Stimulated activated CD8-positive, alpha-beta memory T cell treated with anti-CD3 and anti-CD28 coated beads, Interleukin-15, amount 100 ng/mL, for 48 hours (primary cell): Measurements from ENCODE around the gene DEFB116.
"Not testable (repeated sequence)": the region's sequence is repeated elsewhere in the genome, so short reads cannot be mapped to it uniquely, and the experiment has no call there.

ENCODE experiments used
- DNase-seq, 2 donors: peaks; one replicate each; pipeline ENCODE4 v3.0.0-alpha.2; 2020; ENCODE audit warnings: low read depth in 2 of 2

DEFB116 gene, protein sequence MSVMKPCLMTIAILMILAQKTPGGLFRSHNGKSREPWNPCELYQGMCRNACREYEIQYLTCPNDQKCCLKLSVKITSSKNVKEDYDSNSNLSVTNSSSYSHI

DNA sequence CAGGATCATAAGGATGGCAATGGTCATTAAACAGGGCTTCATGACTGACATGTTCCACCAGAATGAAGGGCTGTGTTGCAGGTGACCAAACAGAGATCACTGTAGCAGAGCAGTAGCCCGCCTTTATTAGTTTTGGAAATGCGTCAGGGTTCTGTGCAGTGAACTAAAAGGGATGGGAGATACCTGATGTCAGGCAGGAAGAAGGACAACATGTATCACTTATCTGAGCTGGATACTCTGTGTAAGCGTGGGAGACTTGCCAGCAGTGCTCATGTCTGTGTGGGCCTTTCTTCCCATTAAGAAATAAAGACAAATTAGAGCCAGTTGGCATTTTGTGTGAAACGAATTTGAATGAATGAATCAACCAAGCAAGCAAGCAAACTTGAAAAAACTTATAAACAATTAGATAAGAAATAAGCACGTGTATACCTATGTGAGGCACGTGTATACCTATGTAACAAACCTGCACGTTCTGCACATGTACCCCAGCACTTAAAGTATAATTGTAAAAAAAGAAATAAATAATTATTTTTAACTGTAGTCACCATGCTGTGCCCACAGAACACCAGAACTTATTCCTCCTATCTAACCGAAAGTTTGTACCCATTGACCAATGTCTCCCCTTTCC is at the start of gene DEFB116:
DEFB116 (minus strand) TSS at position 51 of the 628 bp plus-strand sequence; CDS start at position 51, 0 bp downstream.
- no peak for DNase-seq

DNA sequence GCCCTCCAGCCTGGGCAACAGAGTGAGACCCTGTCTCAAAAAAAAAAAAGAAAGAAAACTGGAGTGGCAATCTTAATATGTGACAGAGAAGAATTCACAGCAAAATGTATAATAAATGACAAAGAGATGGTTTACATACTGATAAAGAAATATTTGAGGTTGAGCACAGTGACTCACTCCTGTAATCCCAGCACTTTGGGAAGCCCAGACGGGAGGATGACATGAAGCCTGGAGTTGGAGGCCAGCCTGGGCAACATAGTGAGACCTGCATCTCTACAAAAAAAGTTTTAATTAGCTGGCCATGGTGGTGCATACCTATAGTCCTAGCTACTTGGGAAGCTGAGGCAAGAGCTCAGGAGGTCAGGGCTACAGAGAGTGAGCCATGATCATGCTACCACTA is 47.6 kb upstream of the DEFB116 start:
- no peak for DNase-seq

DNA sequence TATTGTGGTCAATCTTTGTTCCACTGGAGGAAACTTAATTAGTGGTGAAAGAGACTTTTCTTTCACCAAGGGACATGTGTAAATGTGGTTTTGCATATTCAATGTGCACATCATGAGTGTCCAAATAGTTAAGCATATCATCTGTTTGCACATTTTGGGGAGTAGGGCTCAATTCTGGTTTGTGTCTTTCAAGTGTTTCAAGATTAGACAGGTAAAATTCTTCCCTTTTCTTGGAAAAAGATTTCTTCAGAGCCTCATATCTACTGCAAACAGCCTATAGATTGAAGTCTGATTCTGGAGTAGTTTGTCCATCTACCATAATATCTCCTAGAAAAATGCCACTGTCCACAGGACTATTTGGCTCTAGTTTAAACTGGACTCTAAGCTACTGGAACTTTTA is 33.1 kb upstream of the DEFB116 start:
- no peak for DNase-seq

DNA sequence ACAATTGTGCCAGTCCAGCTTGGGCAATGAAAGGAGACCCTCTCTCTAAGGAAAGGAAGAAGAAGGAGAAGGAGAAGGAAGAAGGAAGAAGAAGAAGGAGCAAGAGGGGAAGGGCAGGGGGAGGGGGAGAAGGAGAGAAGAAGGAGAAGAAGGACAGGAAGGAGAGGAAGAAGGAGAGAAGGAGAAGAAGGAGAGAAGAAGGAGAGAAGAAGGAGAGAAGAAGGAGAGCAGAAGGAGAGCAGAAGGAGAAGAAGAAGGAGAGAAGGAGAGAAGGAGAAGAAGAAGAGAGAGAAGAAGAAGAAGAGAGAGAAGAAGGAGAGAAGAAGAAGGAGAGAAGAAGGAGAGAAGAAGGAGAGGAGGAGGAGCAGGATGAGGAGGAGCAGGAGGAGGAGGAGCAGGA is 22.5 kb upstream of the DEFB116 start:
- DNase-seq, result no peak

DNA sequence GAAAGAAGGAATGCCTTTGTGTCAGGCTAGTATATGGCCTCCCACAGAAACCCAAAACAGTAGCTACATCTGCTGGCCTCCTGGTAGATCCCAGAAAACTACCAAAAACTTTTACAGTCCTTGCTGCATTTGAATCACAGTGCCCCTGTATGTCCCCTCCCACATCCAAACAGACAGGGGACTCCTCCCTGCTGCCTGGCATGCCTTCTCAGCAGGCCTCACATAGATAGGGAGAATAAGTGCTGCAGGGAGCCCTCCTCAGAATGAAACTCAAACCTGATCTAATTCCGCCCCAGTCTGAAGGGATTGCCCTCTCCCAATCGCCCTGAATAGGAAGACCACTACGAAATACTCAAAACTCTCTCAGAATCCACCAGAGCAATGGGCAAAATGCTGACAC is 14.1 kb upstream of the DEFB116 start:
- DNase-seq, result no peak

DNA sequence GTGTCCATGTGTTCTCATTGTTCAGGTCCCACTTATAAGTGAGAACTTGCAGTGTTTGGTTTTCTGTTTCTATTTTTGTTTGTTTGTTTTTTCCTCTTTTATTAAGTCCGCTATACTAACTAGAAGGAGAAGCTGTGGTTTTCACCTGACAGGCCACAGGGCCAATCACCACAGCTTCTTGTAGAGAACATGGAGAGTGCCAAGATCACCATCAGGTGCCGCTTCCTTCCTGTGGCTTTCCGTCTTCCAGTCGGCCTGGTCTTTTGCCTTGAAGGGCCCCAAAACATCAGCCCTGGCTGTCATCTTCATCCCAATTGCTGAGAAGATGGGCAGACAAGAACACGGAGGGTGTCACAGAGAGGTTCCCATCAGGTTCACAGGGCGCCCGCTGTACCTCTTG is 23.4 kb downstream of the DEFB116 start:
- not testable (repeated sequence) for DNase-seq

DNA sequence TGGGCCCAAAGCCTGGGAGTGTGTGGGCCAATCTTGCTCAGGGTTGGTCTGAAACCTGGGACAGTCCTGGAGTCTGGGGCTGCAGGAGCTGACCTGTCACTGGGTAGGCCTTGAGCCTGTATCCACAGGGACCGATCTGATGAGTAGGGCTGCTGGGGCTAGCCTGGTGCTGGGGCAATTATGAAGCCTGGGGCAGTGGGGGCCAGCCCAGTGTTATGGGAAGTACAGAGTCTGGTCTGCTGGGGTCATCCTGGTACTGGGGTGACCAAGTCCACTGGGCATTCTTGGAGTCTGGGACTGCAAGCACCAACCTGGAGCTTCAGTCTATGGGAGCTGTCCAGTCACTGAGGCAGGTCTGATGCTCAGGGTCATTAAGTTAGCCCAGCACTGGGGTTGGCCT is 30.2 kb downstream of the DEFB116 start:
- DNase-seq, result no peak

DNA sequence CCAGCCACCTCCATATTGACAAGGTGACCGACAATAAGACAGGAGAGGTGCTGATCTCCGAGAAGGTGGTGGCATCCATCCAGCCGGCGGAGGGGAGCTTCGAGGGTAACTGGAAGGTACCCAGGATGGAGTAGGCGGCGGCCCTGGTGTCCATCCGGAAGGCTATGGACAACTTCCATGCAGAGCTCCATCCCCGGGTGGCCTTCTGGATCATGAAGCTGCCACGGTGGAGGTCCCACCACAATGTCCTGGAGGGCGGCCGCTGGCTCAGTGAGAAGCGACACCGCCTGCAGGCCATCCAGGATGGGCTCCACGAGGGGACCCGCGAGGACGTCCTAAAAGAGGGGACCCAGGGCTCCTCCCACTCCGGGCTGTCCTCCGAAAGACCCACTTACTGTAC is 33.9 kb downstream of the DEFB116 start:
- DNase-seq, result no peak

DNA sequence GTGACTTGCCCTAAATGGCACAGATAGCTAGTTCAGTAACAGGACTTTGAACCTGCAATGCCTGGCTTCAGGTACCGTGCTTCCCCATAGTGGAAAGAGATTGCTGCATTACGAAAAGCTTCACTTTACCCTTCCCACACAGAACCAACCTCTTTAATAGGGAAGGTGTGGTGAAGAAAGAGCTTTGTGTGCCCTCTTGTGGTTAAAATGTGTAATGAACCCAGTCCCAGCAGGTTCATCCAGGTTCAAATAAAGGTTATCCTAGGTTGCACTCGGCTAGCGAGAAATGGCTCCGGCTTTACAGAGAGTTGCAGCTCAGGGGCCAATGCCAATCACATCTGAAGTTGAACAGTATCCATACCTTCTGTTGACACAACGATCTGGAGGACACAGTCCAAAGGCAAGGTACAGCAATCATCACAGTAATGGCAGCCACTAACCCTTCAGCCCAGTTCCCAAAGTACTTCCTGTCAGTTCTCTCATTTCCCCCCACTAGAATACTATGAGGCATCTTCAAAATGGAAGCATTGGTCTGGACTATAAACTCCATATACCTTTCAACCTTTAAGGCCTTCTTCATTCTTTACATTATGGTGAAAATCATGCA is 48.0 kb downstream of the DEFB116 start:
- DNase-seq, result no peak

DNA sequence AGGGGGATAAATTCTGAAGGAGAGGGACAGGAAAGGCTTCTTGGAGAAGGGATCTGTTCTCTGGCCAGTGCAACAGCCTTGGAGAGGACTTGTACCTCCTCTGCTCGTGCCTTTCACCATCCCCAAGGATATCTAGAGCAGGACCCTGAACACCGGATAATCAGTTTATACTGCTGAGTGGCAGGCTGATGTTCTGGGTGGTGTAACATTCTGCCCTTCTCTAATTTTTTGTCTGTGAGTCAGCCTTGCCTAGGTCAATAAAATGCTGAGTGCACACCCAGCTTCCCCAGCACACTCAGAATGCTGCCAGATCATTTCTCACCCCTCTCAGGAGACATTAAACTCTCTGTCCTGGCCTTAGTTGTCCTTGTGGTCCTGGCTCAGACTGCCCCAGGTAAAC is 51.0 kb downstream of the DEFB116 start, which contains the start of gene DEFB115:
DEFB115 (plus strand) TSS at position 301 of the 400 bp plus-strand sequence; CDS start at position 301, 0 bp downstream.
- DNase-seq, result no peak

DNA sequence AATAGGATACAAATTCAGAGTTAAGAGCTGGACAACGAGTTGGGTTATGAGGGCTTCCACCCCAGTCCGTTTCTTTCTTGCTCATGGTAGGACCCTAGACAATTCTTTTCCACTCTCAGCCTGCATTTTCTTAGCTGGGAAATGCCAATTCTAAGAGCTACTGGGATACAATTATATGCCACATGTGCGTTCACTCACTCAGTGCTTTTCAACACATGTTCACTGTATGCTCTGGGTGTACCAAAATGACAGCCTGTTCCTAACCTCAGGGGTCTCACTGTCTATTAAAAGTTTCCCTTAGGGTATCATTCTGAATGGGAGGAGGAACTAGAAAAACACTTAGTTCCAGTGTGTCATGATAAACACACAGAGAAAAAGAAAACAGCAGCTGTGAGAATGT is 51.4 kb downstream of the DEFB116 start:
- DNase-seq, result no peak
